ENCODE data around the gene VPS54.
"Not testable (repeated sequence)": the region's sequence is repeated elsewhere in the genome, so short reads cannot be mapped to it uniquely, and the experiment has no call there.

- not testable (repeated sequence) for TF ChIP-seq ZNF671 (CRISPR knock-in tag; IDR thresholded peaks at IDR 0.05); CTCF (IDR thresholded peaks at IDR 0.05); ZNF281 (CRISPR knock-in tag; IDR thresholded peaks at IDR 0.05); TEAD1 (CRISPR knock-in tag; IDR thresholded peaks at IDR 0.05)
Observed at GRCh38 chr2:63988842-63989436, 30.3 kb downstream of the VPS54 start.

Measured in WTC11 (cell line).